A673 (cell line): ENCODE results near the gene AFAP1.

Experiments
- CTCF ChIP-seq: fragments of 300-800, 200-600 bp; sonication (generic); conservative IDR thresholded peaks from 2 replicates; pipeline ENCODE4 v1.5.1; 2017; ENCODE audit warnings: low read depth, mild to moderate bottlenecking, antibody characterized with exemption, low read length, moderate library complexity, mixed read lengths
- EZH2 ChIP-seq: fragments of 200-600 bp; sonication (generic); IDR thresholded peaks from 2 replicates; pipeline ENCODE4 v1.6.1; 2017; ENCODE audit warnings: borderline replicate concordance, low read depth, mild to moderate bottlenecking, mixed read lengths, antibody characterized with exemption, low read length; ENCODE audit not compliant: poor library complexity, severe bottlenecking

- TF ChIP-seq CTCF (no peak), EZH2 (no peak)
Observed at GRCh38 chr4:7750972-7751371, 188.7 kb downstream of the AFAP1 start.
